GM21786 (cell line): ENCODE measurements around the gene CDC14A.
"Not testable (repeated sequence)": the region's sequence is repeated elsewhere in the genome, so short reads cannot be mapped to it uniquely, and the experiment has no call there.

ENCODE experiments used
- ATAC-seq: cut with Tn5 transposase; IDR thresholded peaks from one replicate; pipeline ENCODE4 v1.9.1; 2021; ENCODE audit not compliant: unreplicated experiment

Gene CDC14A, protein sequence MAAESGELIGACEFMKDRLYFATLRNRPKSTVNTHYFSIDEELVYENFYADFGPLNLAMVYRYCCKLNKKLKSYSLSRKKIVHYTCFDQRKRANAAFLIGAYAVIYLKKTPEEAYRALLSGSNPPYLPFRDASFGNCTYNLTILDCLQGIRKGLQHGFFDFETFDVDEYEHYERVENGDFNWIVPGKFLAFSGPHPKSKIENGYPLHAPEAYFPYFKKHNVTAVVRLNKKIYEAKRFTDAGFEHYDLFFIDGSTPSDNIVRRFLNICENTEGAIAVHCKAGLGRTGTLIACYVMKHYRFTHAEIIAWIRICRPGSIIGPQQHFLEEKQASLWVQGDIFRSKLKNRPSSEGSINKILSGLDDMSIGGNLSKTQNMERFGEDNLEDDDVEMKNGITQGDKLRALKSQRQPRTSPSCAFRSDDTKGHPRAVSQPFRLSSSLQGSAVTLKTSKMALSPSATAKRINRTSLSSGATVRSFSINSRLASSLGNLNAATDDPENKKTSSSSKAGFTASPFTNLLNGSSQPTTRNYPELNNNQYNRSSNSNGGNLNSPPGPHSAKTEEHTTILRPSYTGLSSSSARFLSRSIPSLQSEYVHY

DNA sequence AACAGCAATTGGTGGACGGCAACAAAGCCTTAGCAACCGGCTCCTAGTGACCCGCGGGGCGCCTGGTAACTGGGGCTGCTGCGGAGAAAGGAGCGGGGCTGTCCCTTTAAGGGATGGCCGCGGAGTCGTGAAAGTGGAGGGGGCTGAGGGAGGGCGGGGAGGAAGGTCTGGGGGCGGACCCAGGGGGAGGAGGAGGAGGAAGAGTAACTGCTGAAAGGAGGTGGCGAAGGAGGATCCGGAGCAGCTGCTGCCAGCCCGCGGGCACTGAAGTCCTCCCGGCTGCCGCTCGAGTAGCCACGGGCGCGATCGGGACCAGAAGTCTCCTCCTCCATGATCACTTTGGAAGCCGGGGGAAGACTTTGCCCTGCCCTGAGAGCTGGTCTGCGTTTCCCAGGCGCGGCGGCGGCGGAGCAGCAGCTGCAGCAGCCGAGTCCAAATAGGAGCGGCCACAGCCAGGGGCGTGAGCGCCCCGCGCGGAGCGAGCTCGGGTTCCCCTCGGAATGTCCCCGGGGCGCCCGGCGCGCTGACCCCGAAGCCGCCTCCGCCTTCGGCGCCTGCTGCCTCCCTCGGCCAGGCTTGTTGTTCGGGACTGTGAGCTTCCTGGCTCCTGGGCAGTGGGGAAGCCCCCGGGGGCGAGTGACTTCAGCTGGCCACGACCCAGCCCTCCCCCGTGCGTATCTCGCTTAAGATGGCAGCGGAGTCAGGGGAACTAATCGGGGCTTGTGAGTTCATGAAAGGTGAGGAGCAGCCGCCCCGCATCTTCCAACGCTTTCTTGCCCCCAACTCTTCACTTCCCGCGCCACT is at the start of gene CDC14A:
TSS of gene CDC14A (plus strand) at position 240 of the 804 bp plus-strand sequence. CDS start at position 689, 449 bp downstream.
- peak; percentile 67 for ATAC-seq

DNA sequence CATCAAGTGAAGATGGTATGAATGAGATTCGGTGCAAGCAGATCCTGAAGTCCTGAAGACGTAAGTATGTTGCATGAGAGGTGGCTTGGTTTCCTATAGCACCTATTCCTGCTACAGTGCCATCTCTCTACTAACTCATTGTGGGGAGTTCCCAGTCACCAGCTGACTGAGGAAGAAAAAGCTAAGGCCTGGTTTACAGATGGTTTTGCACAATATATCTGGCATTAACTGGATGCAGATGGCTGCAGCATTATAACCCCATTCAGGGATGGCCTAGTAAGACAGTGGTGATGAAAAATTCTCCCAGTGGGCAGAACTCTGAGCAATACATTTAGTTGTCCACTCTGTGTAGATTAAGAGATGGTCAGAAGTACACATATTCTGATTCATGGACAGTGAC is 49.6 kb upstream of the CDC14A start:
- no peak for ATAC-seq

DNA sequence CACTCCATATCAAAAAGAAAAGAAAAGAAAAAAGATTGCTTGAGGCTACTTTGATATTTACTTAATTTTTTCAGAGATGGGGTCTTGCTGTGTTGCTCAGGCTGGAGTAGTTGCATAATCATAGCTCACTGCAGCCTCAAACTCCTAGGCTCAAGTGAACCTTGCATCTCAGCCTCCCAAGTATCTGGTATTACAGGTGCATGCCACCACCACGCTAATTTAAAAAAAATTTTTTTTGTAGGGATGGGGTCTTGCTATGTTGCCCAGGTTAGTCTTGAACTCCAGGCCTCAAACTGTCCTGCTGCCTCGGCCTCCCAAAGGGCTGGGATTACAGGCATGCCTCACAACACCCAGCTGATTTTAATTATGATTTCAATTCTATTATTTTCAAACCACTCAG is 48.1 kb upstream of the CDC14A start:
- ATAC-seq, result no peak

DNA sequence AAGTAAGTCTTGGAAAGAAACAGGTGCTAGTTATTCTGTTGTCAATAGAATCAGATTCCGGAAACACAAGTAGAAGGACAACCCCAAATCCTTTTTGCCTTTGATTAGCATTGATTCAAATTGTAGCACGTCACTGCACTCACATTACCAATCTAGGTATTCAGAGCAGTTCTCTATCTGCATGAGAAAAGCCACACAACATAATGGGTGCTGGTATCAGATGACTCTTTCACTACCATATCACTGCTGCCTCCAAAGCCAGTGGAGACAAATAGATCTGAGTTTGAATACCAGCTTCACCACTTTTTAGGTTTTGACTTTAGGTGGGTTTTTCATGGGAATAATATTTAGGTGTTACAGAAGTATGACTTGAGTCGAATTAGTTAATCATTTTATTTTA is 47.4 kb upstream of the CDC14A start:
- no peak for ATAC-seq

DNA sequence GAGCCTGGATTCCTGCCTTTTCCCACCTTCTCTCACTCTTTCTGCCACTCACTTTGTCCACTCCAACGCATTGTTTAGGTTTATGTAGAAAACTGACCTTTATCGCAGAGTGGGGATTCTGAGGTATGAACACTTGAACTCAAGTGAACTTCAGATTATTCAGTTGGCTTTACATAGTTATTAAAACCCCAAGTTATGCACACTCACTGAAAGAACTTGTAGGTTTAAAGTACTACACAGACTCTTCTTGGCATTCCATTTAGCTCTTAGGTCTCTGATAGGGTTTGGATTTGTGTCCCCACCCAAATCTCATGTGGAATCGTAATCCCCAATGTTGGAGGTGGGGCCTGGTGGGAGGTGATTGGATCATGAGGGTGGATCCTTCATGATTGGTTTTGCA is 46.4 kb upstream of the CDC14A start:
- no peak for ATAC-seq

GRCh38 chr1:100306735-100307313 is 45.5 kb upstream of the CDC14A start:
- ATAC-seq, result no peak

DNA sequence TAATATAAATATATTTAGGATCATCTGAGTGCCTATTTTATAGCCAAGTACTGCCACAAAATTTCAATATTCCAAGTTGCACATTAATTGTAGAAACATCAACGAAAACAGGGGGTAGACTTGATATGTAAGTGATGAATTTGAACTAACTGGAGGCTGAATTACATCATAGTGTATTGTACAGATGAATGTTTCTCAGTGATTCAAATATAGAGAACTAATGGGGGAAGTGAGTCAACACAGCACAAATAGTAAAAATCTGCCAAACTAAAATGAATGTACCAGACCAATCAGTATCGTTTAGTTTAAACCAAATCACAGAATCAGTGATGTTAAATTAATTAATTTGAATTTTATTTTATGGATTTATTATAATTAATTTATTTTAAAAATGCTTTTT is 43.5 kb upstream of the CDC14A start:
- ATAC-seq, result no peak

DNA sequence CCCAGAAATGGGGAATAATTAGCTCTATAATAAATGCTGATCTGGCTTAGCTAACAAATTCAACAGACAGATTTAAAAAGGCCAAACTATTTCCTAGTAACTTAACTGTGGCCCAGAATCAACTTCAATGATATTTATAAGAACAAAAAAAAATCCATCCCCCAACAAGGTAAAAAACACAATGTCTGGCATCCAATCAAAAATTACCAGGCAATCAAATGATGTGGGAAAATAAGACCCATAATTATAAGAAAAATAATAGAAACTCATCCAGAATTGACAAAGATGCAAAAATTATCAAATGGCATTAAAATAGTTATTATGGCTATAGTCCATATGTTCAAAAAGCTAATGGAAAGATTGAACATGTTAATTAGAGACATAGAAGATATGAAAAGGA is 42.4 kb upstream of the CDC14A start:
- ATAC-seq, result no peak

GRCh38 chr1:100313382-100313781 is 38.9 kb upstream of the CDC14A start:
- no peak for ATAC-seq

- no peak for ATAC-seq
Measured at GRCh38 chr1:100316622-100317021, 35.7 kb upstream of the CDC14A start.

DNA sequence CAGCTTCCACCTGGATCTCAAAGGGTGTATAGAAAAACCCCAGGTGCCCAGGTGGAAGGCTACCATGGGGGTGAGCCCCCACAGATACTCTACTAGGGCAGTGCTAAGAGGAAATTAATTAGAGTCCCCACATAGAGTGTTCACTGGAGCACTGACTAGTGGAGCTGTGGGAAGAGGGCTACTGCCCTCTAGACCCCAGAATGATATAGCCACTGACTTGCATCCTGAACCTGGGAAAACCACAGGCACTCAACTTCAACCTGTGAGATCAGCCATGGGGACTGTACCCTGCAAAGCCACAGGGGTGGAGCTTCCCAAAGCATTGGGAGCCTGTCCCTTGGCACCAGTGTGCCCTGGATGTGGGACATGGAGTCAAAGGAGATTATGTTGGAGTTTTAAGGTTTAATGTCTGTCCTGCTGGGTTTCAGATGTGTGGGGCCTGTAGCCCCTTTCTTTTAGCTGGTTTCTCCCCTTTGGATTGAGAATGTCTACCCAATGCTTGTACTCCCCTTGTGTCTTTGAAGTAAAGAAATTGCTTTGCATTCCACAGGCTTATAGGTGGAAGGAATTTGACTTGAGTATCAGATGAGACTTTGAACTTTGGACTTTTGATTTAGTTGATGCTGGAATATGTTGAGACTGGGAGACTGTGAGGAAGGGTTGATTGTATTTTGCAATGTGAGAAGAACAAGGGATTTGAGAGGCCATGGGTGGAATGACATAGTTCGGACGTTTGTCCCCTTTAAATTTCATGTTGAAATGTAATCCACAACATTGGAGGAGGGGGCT is 31.8 kb upstream of the CDC14A start:
- ATAC-seq, result no peak

DNA sequence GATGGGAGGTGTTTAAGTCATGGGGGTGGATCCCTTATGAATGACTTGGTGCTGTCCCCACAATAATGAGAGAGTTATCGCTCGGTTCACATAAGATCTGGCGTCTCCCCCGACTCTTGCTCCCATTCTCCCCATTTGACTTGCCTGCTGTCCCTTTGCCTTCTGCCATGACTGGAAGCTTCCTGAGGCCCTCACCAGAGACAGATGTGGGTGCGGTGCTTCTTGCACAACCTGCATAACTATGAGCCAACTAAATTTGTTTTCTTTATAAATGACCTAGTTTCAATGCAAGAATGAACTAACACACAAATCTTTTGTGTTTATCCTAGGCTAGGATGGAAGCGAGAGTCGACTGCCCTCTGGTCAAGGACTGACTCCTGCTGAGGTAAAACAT is 31.2 kb upstream of the CDC14A start:
- no peak for ATAC-seq

DNA sequence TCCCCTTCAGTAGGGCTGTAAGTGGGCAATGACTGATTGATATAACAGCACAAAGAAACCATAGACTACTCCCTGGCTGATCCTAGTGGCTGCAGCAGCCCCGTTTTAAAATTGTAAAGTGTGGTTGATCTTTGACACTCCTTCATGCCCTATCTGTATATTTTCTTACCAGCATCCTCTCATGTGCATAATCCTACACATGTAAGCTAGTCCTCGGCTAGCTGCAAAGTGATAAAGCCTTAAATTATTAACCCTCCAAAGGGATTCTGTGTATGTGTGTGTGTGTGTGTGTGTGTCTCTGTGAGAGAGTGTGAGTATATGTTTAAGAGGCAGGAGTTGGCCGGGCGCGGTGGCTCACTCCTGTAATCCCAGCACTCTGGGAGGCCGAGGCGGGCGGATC is 30.8 kb upstream of the CDC14A start:
- ATAC-seq, result no peak

DNA sequence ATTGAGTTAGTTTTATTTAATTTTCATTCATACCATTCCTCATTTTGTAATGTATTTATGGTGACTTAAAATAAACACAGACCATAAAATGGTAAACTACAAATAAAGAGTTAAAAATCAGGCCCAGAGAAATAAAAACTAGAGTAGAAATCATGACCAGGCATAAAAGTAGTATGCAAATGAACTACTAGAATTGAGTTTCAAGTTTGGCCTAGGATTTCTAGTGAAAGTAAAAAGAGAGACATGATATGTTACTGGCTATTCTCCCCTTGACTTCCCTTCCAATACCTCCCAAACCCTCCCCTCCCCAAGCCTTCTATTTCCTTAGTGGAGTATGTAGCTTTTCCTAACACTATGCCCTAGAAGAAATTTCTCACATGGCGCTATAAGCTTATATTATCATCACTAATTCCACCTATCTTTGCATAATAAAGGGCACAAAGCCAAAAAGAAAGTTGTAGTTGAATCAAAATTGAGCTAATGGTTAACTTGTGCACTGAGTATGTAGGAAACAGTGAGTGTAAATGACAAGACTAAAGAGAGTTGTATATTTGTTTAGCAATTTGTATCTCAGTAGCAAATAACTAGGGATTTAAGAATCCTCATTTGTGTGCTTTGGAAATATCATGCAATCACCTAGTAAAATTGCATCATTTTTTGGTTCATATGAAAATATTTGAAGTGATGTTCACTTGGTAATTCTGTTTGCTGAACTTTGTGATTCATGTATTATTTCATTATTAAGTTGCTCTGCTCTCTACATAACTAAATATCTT is 29.7 kb upstream of the CDC14A start:
- peak; percentile 59 for ATAC-seq

DNA sequence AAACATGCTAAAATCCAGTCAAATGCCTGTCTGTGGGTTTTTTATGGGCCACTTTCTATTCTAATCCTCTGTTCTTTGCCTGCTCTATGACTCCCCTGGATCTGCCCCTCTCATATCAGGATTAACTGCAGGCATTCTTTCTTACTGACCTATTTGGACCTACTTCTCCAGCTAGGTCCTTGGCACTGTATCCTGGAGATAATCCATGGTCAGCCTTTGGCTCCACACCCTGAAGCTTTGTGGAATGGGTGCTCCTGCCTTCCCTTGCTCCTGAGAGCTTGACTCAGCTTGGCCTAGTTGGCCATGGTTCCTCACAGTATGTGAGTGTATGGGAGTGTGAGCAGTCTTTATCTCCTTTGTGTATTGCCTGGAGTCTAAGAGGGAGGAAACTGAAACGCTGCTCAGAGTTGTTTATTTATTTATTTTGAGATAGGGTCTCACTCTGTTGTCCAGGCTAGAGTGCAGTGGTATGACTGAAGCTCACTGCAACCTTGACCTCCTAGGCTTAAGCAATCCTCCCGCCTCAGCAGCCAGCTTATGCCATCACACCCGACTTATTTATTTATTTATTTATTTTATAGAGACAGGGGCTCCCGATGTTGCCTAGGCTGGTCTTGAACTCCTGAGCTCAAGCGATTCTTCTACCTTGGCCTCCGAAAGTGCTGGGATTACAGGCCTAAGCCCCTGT is 28.7 kb upstream of the CDC14A start:
- no peak for ATAC-seq

GRCh38 chr1:100325415-100326324 is 26.6 kb upstream of the CDC14A start:
- ATAC-seq, result no peak

GRCh38 chr1:100326325-100326670 is 26.0 kb upstream of the CDC14A start:
- ATAC-seq, result not testable (repeated sequence)

GRCh38 chr1:100328133-100328532 is 24.2 kb upstream of the CDC14A start:
- ATAC-seq, result no peak
